ENCODE data around the gene TBC1D16.
"Not testable (repeated sequence)": the region's sequence is repeated elsewhere in the genome, so short reads cannot be mapped to it uniquely, and the experiment has no call there.

TBC1D16 gene

GRCh38 chr17:79971651-79972050 is 64.0 kb downstream of the TBC1D16 start:
- DNase-seq, result no peak

- peak; percentile 10 for DNase-seq
Measured at GRCh38 chr17:79970576-79971068, 65.0 kb downstream of the TBC1D16 start.

GRCh38 chr17:79969906-79970305 is 65.8 kb downstream of the TBC1D16 start:
- DNase-seq, result no peak

GRCh38 chr17:79968116-79968515 is 67.6 kb downstream of the TBC1D16 start:
- DNase-seq, result no peak

GRCh38 chr17:79966681-79967080 is 69.0 kb downstream of the TBC1D16 start:
- no peak for DNase-seq

- DNase-seq, result no peak
Measured at GRCh38 chr17:79965806-79966205, 69.9 kb downstream of the TBC1D16 start.

- DNase-seq, result not testable (repeated sequence)
Measured at GRCh38 chr17:79962467-79962866, 73.2 kb downstream of the TBC1D16 start.

- not testable (repeated sequence) for DNase-seq
Measured at GRCh38 chr17:79961567-79961966, 74.1 kb downstream of the TBC1D16 start.

- no peak for DNase-seq
Measured at GRCh38 chr17:79960788-79961522, 74.7 kb downstream of the TBC1D16 start.

- DNase-seq, result no peak
Measured at GRCh38 chr17:79959042-79959441, 76.6 kb downstream of the TBC1D16 start.

GRCh38 chr17:79956853-79957252 is 78.8 kb downstream of the TBC1D16 start:
- DNase-seq, result no peak

- not testable (repeated sequence) for DNase-seq
Measured at GRCh38 chr17:79956441-79956735, 79.3 kb downstream of the TBC1D16 start.

- no peak for DNase-seq
Measured at GRCh38 chr17:79955691-79956440, 79.8 kb downstream of the TBC1D16 start.

- no peak for DNase-seq
Measured at GRCh38 chr17:79955167-79955549, 80.5 kb downstream of the TBC1D16 start.

- DNase-seq, result no peak
Measured at GRCh38 chr17:79954281-79955166, 81.1 kb downstream of the TBC1D16 start.

- DNase-seq, result no peak
Measured at GRCh38 chr17:79953335-79953734, 82.3 kb downstream of the TBC1D16 start.

GRCh38 chr17:79952901-79953300 is 82.8 kb downstream of the TBC1D16 start:
- no peak for DNase-seq

GRCh38 chr17:79952265-79952877 is 83.3 kb downstream of the TBC1D16 start:
- DNase-seq, result no peak

- DNase-seq, result no peak
Measured at GRCh38 chr17:79951361-79952264, 84.1 kb downstream of the TBC1D16 start.

- DNase-seq, result no peak
Measured at GRCh38 chr17:79950751-79951150, 84.9 kb downstream of the TBC1D16 start.

GRCh38 chr17:79950306-79950705 is 85.4 kb downstream of the TBC1D16 start:
- no peak for DNase-seq
